ENCODE results near the gene DSC1.

DSC1 gene

GRCh38 chr18:31176531-31176930 lies 13.9 kb upstream of the DSC1 start:
- H3K9me3 ChIP-seq (ENCODE audit: insufficient read depth, low read depth, low read length), result peaks cover 3% of the 10 kb centered on the region
- no peak overlapping the region for H3K4me2 ChIP-seq (ENCODE audit: low read length)
- no peak overlapping the region for H3K9ac ChIP-seq (ENCODE audit: low read length)
- H4K91ac ChIP-seq (ENCODE audit: low read depth, low read length), result no peak overlapping the region
- H3K4me1 ChIP-seq (ENCODE audit: control insufficient read depth in 1 of 2, insufficient read depth in 2 of 2, low read length in 2 of 2), result no peaks in the 10 kb centered on the region
- no peak overlapping the region for H2AFZ ChIP-seq (ENCODE audit: insufficient read depth, low read length, poor library complexity)
- H3K79me2 ChIP-seq (ENCODE audit: control insufficient read depth, insufficient read depth, low read length, poor library complexity), result no peaks in the 10 kb centered on the region
- H3K36me3 ChIP-seq (ENCODE audit: control insufficient read depth in 1 of 2, insufficient read depth in 2 of 2, low read length in 2 of 2), result no peaks in the 10 kb centered on the region
- H4K12ac ChIP-seq (ENCODE audit: low read depth, low read length), result no peak overlapping the region
- WGBS (ENCODE audit: extremely low coverage, insufficient coverage, insufficient read length), result no CpG with 5 or more reads among the region's 2 CpGs
- no peak for DNase-seq
- H3K18ac ChIP-seq (ENCODE audit: low read length), result no peak overlapping the region
- no peak overlapping the region for H2BK12ac ChIP-seq (ENCODE audit: low read length)
- no peak overlapping the region for H3K23ac ChIP-seq (ENCODE audit: low read length)
- H3K4me3 ChIP-seq (ENCODE audit: low read depth, low read length), result no peak overlapping the region
- no peak overlapping the region for H2AK5ac ChIP-seq (ENCODE audit: low read length)
- no peak overlapping the region for H2BK5ac ChIP-seq (ENCODE audit: low read depth, low read length, poor library complexity)
- no peak overlapping the region for H3K14ac ChIP-seq (ENCODE audit: low read length)
- no peaks in the 10 kb centered on the region for H3K27me3 ChIP-seq (ENCODE audit: insufficient read depth, low read length)
- H4K8ac ChIP-seq (ENCODE audit: low read depth, low read length), result no peak overlapping the region
- no peak overlapping the region for H3K4ac ChIP-seq (ENCODE audit: low read depth, low read length)
- no peak overlapping the region for H3K27ac ChIP-seq (ENCODE audit: low read depth, low read length)
- no peak overlapping the region for H2BK120ac ChIP-seq (ENCODE audit: insufficient read depth, low read length, poor library complexity)
- no peaks in the 10 kb centered on the region for H3K79me1 ChIP-seq (ENCODE audit: low read length)

GRCh38 chr18:31171144-31171839 lies 8.6 kb upstream of the DSC1 start:
- Histone ChIP-seq H3K79me2 (ENCODE audit: control insufficient read depth, insufficient read depth, low read length, poor library complexity) (no peaks in the 10 kb centered on the region), H3K4me2 (ENCODE audit: low read length) (no peak overlapping the region), H4K12ac (ENCODE audit: low read depth, low read length) (no peak overlapping the region), H3K4me3 (ENCODE audit: low read depth, low read length) (no peak overlapping the region), H2BK5ac (ENCODE audit: low read depth, low read length, poor library complexity) (no peak overlapping the region), H3K27me3 (ENCODE audit: insufficient read depth, low read length) (no peaks in the 10 kb centered on the region), H3K27ac (ENCODE audit: low read depth, low read length) (no peak overlapping the region), H2AK5ac (ENCODE audit: low read length) (no peak overlapping the region), H3K4me1 (ENCODE audit: control insufficient read depth in 1 of 2, insufficient read depth in 2 of 2, low read length in 2 of 2) (no peaks in the 10 kb centered on the region), H3K14ac (ENCODE audit: low read length) (no peak overlapping the region), H4K8ac (ENCODE audit: low read depth, low read length) (no peak overlapping the region), H4K91ac (ENCODE audit: low read depth, low read length) (no peak overlapping the region), H2BK12ac (ENCODE audit: low read length) (no peak overlapping the region), H3K36me3 (ENCODE audit: control insufficient read depth in 1 of 2, insufficient read depth in 2 of 2, low read length in 2 of 2) (no peaks in the 10 kb centered on the region), H3K9me3 (ENCODE audit: insufficient read depth, low read depth, low read length) (no peaks in the 10 kb centered on the region), H3K9ac (ENCODE audit: low read length) (no peak overlapping the region), H2BK120ac (ENCODE audit: insufficient read depth, low read length, poor library complexity) (no peak overlapping the region), H3K79me1 (ENCODE audit: low read length) (no peaks in the 10 kb centered on the region), H2AFZ (ENCODE audit: insufficient read depth, low read length, poor library complexity) (no peak overlapping the region), H3K18ac (ENCODE audit: low read length) (no peak overlapping the region), H3K4ac (ENCODE audit: low read depth, low read length) (no peak overlapping the region), H3K23ac (ENCODE audit: low read length) (no peak overlapping the region)
- DNase-seq, result no peak
- WGBS (ENCODE audit: extremely low coverage, insufficient coverage, insufficient read length), result no CpG with 5 or more reads among the region's 1 CpG

- WGBS (ENCODE audit: extremely low coverage, insufficient coverage, insufficient read length), result no CpG with 5 or more reads among the region's 4 CpGs
- H4K91ac ChIP-seq (ENCODE audit: low read depth, low read length), result no peak overlapping the region
- no peaks in the 10 kb centered on the region for H3K79me1 ChIP-seq (ENCODE audit: low read length)
- H3K79me2 ChIP-seq (ENCODE audit: control insufficient read depth, insufficient read depth, low read length, poor library complexity), result no peaks in the 10 kb centered on the region
- H3K27me3 ChIP-seq (ENCODE audit: insufficient read depth, low read length), result no peaks in the 10 kb centered on the region
- DNase-seq, result no peak
- no peak overlapping the region for H3K27ac ChIP-seq (ENCODE audit: low read depth, low read length)
- no peak overlapping the region for H3K23ac ChIP-seq (ENCODE audit: low read length)
- no peak overlapping the region for H2BK12ac ChIP-seq (ENCODE audit: low read length)
- H3K36me3 ChIP-seq (ENCODE audit: control insufficient read depth in 1 of 2, insufficient read depth in 2 of 2, low read length in 2 of 2), result no peaks in the 10 kb centered on the region
- H3K14ac ChIP-seq (ENCODE audit: low read length), result no peak overlapping the region
- H2BK5ac ChIP-seq (ENCODE audit: low read depth, low read length, poor library complexity), result no peak overlapping the region
- H3K4me3 ChIP-seq (ENCODE audit: low read depth, low read length), result no peak overlapping the region
- H3K9ac ChIP-seq (ENCODE audit: low read length), result no peak overlapping the region
- H3K4me1 ChIP-seq (ENCODE audit: control insufficient read depth in 1 of 2, insufficient read depth in 2 of 2, low read length in 2 of 2), result no peaks in the 10 kb centered on the region
- H3K4me2 ChIP-seq (ENCODE audit: low read length), result no peak overlapping the region
- H2AK5ac ChIP-seq (ENCODE audit: low read length), result no peak overlapping the region
- no peak overlapping the region for H2AFZ ChIP-seq (ENCODE audit: insufficient read depth, low read length, poor library complexity)
- H3K4ac ChIP-seq (ENCODE audit: low read depth, low read length), result no peak overlapping the region
- no peak overlapping the region for H4K12ac ChIP-seq (ENCODE audit: low read depth, low read length)
- H3K9me3 ChIP-seq (ENCODE audit: insufficient read depth, low read depth, low read length), result no peaks in the 10 kb centered on the region
- H2BK120ac ChIP-seq (ENCODE audit: insufficient read depth, low read length, poor library complexity), result no peak overlapping the region
- H3K18ac ChIP-seq (ENCODE audit: low read length), result no peak overlapping the region
- H4K8ac ChIP-seq (ENCODE audit: low read depth, low read length), result no peak overlapping the region
Observed at GRCh38 chr18:31170335-31170734, 7.7 kb upstream of the DSC1 start.

- Histone ChIP-seq H3K79me2 (ENCODE audit: control insufficient read depth, insufficient read depth, low read length, poor library complexity) (no peaks in the 10 kb centered on the region), H2BK120ac (ENCODE audit: insufficient read depth, low read length, poor library complexity) (no peak overlapping the region), H3K23ac (ENCODE audit: low read length) (no peak overlapping the region), H3K4me1 (ENCODE audit: control insufficient read depth in 1 of 2, insufficient read depth in 2 of 2, low read length in 2 of 2) (no peaks in the 10 kb centered on the region), H2AFZ (ENCODE audit: insufficient read depth, low read length, poor library complexity) (no peak overlapping the region), H2BK5ac (ENCODE audit: low read depth, low read length, poor library complexity) (no peak overlapping the region), H4K91ac (ENCODE audit: low read depth, low read length) (no peak overlapping the region), H3K4ac (ENCODE audit: low read depth, low read length) (no peak overlapping the region), H3K4me3 (ENCODE audit: low read depth, low read length) (no peak overlapping the region), H3K27me3 (ENCODE audit: insufficient read depth, low read length) (no peaks in the 10 kb centered on the region), H3K18ac (ENCODE audit: low read length) (no peak overlapping the region), H3K27ac (ENCODE audit: low read depth, low read length) (no peak overlapping the region), H3K36me3 (ENCODE audit: control insufficient read depth in 1 of 2, insufficient read depth in 2 of 2, low read length in 2 of 2) (no peaks in the 10 kb centered on the region), H3K14ac (ENCODE audit: low read length) (no peak overlapping the region), H2BK12ac (ENCODE audit: low read length) (no peak overlapping the region), H3K9me3 (ENCODE audit: insufficient read depth, low read depth, low read length) (no peaks in the 10 kb centered on the region), H3K4me2 (ENCODE audit: low read length) (no peak overlapping the region), H3K79me1 (ENCODE audit: low read length) (no peaks in the 10 kb centered on the region), H3K9ac (ENCODE audit: low read length) (no peak overlapping the region), H4K8ac (ENCODE audit: low read depth, low read length) (no peak overlapping the region), H2AK5ac (ENCODE audit: low read length) (no peak overlapping the region), H4K12ac (ENCODE audit: low read depth, low read length) (no peak overlapping the region)
- no CpG with 5 or more reads among the region's 5 CpGs for WGBS (ENCODE audit: extremely low coverage, insufficient coverage, insufficient read length)
- no peak for DNase-seq
Observed at GRCh38 chr18:31162419-31162793, 250 bp downstream of the DSC1 start.
